Inferior parietal cortex (tissue), 1 donor: ENCODE data around the gene ZBTB7C.

Experiments
- DNase-seq: peaks from one replicate; pipeline ENCODE4 v3.0.0-alpha.2; 2016; ENCODE audit errors: extremely low spot score

Gene ZBTB7C

DNA sequence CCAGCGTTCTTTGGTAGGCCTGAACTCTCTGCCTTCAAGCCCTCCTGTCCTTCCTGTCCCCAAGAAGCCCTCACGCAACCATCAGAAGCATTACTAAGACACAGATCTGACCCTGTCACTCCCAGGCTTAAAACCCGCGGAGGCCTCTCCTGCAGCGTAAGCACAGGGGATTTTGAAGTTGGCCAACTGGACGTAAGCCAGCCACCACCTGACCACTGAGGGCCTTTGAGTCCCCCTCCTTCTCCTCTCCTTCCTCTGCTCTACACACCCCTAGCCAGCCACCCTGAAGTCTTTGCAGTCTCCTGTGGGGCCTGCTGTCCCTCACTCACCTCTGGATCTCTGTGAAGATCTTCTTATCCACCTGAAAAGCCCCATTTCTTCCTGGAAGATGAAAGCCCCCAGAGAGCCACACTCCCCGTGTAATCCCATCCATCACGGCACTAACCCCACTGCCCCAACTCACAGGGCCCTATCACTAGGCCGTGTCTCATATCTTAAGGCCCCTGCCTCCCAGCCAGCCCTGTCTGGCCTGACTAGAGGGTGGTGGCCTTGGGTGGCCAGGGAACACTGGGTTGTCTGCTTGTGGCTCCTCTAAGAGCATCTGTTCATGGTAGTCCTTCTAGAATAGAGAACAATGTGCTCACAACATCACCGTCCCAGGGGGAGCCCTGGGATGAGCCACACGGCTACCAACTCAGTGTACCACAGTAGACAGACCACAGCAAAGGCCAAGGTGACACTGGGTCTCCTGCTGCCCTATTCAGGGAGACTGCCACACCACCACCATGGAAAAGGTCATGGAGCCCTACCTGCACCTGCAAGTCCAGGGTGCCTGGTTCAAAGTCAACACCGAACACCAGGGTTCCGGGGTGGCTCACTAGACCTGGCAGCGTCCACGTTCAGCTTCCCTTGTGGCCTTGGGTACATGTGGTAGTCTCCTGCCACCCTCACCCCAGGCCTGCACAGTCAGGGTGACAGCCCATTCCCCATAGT is 191.6 kb downstream of the ZBTB7C start:
- no peak for DNase-seq

DNA sequence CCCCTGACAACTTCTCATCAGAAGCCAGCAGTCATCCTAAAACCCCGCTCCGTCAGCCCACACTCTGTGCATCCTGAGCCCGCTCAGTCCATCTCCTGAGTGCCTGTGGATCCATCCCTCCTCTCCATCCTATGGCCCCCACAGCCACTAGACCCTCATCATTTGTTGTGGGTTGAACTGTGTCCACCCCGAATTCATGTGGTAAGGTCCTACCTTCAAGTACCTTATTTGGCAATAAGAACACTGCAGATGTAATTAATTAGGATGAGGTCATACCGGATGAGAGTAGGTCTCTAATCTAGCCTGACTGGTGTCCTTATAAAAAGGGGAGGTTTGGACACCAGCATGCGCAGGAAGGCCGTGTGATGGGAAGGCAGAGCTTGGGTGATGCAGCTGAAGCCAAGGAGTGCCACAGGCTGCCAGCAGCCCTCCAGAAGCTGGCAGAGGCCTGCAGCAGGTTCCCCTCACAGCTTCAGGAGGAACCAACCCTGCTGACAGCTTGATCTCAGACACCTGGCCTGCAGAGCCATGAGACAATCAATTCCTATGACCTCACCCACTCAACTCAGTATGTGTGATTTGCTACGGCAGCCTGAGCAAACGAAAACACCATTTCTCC is 192.4 kb downstream of the ZBTB7C start:
- DNase-seq, result no peak

DNA sequence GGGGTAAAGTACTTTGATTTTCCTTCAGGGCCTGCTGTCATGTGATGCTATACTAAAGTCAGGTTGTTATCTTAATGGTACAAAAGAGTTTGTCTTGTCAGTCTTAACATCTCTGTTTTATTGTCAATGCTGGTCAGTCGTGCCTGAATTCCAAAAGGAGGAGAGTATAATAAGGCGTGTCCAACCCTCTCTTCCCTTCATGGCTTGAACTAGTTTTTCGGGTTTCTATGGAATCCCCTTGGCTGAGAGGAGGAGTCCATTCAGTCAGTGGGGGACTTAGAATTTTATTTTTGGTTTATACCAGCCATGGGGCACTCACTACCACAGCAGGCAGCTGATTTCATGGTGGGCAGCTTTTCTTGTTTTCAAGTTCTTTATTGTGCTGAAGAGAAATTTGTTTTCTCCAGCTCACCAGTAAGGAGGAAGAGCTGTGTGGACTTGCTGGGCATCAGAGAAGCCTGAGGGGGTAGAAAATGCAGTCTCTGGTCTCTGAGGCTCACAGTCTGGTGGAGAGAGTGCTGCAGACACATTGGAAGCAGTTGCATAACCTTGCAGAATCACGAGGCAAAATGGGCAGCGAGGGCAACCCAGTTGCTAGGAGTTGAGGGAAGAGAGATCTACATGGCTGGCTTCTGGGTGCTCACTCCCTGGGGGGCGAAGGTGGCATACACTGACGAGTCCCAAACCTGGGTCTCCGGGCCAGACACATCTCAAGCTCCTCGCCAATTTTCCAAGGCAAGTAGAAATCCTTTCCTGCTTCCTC is 193.1 kb downstream of the ZBTB7C start:
- DNase-seq, result no peak

DNA sequence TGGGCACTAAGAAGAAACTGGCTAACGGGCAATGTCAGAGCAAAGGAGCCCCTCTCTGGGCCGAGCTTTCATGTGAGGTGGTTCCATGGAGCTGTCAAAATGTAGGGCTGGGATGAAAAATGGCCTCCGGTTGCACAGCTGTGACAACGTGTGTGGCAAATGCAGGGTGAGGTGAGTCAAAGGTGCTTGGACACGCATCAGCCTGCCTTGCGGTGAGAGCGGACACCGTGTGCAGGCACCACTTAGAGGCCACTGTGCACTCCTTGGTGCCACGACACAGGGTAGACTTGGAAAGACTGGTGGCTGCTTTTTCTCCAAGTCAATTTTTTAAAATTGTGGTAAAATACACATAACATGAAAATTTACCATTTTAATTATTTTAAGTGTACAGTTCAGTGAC is 195.4 kb downstream of the ZBTB7C start:
- no peak for DNase-seq

DNA sequence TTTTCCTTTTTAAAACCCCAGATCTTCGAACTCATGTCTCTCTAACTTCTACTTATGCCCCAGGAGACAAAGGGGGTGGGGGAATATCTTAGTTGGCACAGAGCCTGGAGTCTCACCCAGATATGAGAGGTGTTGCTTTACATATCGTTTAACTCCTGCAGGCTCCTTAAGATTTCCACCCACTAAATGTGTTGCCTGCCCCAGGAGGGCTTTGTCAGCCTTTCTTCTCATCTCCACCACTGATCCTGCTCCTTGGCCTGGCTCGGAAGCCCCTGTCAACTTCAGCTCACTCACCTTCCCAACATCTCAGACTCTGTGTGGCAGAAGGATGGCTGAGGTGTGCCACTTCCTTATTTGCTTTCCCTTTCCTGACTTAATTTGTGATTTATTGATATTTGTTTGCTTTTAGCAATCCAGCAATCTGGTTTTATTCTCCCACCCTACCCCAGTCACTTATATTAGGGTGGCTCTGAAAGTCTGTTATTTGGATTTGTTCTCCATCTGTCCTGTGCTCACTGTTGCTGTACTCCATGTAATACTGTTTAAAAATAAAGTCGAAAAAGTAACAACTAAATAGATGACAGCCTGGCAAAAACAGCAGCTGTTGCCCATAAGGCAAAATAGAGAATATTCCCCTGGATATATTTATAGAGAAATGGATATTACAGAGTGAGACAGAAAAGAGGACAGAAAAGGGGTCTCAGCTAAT is 200.6 kb downstream of the ZBTB7C start:
- no peak for DNase-seq

DNA sequence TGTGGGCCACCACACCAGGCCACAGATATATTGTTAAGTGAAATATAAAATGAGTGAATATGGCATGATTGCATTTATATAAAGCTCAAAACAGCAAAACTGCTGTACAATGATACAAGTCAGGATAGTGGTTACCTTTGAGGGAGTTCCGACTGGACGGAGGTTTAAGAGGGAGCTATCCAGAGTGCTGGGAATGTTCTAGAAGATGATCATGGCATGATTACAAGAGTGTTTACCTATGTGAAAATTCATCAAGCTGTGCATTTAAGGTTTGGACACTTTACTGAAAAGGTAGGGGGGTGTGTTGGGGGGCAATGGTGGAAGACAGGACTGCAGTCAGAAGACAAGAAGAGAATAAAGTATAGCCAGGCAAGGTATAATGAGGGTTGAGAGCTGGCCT is 201.4 kb downstream of the ZBTB7C start:
- no peak for DNase-seq

DNA sequence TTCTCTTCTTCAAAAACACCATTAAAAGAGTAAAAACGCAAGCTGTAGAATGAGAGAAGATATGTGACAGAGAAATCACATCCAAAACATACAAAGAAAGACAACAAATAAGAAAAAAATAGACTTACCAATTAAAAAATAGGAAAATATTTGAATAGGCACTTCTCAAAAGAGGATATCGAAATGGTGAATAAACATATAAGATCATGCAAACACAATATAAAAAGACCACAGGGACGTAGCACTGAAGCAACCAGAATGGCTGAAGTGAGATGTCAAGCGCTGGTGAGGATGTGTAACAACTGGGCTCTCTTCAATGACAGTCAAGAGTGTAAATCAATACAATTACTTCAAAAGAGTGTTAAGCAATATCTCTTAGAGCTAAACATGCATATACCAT is 202.3 kb downstream of the ZBTB7C start:
- no peak for DNase-seq

DNA sequence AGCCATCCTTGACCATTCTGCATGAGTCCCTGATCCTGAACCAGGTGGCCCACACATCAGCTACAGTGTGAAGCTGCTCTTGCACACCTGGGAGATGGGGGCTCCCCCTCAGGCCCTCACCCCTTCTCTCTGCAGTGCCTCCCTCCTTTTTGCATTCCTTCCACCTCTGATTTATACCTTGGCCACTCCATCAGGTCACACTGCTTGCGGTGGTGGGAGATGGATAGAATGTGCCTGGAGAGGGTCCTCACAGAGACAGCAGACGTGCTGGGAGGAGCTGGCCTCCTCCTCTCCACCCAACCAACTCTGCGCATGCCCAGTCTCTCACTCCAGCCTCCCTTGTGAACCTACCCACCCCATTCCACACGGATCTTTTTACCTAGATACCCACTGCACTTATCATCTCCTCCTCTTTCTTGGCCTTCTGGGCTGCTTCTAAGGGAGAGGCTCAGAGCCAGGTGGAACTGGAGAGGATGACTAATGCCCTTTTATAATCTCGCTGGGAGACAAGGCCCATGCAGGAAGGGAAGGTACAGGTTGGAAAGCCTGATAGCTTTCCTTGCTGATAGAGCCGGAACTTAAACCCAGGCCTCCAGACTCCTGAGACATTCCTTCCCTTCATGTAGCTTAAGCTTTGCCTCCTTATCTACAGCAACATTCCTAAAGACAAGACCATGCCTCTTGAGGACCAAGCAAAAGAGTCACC is 205.1 kb downstream of the ZBTB7C start:
- no peak for DNase-seq

DNA sequence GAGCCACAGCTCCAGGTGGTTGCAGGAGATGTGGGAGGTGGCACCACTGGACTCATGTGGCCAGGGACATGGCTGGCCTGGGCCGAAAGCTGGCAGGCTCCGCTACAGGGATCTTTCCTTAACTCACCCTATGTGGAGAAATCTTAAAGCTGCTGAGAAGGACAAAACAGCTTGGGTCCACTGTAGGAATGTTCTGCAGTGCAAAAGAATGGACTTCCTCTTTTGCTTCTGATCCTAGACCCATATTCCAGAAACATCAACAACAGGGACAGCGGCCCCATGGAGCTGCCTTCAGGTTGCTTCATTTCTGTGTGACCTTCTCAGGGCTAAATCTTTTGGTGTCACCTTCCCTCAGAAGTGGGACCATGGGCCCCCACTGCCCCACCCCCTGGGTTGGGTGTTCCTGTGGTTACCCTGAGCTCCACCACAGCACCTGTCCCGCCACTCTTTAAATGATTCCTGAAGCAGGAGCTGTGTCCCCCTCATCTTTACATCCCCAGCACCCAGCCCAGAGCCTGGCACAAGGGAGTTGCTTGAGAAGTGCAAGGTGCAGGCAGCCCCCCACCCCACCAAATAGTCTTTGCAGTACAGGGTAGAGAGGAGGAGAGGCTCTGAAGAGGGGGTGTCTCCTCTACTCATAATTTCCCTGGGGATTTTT is 205.8 kb downstream of the ZBTB7C start:
- no peak for DNase-seq

DNA sequence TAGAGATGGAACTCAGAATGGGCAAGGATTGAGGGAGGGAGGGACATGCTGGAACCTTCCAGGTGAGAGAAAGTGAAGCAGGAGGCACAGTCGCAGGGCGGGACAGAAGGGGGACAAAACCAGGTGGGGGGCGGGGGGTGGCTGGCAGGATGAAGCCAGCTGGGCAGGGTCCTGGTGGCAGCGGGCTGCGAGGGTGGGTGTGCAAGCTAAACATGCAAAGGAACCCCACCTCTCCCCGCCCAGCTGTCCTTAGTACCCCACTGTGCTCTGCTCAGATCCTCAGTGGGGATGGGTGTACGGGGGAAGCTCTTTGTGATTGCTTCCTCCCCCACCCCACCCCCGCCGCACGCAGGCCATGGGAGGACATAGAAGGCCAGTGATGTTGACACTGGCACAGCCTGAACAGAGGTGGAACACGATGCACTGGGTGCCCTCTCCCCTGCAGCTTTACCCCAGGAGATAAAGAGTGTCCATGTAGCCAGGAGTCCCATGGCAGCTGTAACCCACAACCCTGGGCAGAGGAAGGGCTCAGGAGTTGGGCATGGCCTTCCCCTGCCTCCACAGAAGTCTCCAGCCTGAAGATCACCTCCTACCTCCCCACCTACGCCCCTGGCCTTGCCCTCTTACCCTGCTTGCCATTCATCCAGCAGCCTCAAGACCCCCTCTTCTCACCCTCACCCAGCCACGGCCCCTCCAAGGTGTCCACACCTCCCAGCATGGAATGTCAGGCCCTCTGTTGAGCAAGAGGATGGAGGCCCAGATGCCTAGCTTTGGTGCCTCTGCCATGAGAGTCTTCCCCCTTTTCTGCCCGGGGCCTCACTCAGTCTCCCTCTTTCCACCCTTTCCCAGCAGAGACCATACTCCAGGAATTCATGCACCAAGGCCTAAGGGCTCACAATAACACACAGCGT is 206.6 kb downstream of the ZBTB7C start:
- DNase-seq, result no peak

DNA sequence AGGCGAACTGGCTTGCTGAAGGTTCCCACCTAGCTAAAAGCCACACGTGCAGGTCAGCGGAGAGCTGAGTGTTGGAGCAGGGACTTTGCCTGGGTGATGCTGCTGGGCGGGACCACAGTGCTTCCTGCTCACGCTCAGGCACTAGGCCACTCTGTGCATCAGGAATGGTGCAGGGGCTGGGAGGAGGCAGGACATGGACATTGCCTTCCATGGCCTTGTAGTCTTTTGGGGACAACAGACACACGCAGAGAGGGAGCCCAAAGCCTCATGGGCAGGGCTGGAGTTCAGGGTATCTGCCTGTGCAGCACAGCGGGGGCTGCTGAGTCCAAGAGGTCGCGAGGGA is 207.2 kb downstream of the ZBTB7C start:
- DNase-seq, result no peak

DNA sequence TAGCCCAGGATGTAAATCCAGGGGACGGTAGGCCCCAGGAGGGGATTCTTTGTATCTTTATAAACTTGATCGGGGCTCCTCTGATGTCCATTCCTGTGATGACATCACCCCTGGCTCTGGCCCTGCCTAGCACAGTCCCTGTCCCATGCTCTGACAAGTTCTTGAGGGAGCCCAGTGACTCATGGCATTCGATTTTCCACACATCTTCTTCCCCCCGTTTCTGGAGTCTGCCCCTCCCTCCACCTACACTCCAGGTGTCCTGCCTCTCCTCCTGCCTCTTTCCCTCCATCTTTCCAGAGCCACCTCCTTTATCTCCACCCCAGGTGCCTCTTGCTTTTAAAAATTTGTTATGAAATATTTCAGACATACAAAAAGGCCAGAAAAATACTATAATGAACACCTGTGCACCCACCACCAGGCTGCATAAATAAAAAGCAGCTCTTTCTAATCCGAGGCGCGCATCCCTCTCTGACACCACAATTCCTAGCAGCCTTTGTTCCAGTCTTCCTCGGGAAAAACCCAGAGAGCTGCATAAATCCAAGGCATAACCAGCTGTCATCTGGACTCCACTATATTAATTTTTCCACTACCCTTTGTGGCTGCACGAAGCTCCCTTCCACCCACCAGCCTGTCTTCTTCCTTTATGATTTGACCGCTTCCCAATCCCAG is 207.7 kb downstream of the ZBTB7C start:
- DNase-seq, result no peak

DNA sequence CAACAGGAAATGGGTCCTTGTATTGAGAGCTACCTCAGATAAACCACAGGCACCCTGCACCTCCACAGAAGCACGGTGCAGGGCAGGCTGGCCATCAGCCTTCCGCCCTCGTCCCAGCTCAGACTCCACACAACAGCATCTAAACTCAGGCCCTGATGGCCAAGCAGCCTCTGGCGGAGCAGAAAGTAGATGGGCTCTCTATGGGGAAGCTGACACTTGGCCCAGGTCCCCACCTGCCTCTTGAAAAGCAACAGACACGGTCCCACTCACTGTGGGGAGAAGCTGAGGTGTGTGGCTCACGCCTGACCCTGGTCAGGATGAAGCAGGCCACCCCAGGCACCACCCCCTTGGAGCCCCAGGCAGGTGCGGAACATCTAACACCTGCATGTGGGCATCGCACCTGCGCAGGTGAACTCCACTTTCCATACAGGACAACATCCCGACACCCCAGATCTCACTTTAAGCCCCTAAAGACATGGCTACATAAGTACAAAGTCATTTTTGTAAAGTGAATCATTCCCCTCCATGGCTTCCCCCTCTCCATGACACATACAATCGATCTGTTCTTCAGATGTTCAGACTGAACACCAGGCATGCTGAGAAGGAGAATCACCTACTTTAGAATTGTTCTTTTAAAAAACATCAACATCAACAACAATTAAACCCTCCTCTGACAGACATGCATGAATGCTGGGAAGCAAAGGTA is 208.4 kb downstream of the ZBTB7C start:
- no peak for DNase-seq

DNA sequence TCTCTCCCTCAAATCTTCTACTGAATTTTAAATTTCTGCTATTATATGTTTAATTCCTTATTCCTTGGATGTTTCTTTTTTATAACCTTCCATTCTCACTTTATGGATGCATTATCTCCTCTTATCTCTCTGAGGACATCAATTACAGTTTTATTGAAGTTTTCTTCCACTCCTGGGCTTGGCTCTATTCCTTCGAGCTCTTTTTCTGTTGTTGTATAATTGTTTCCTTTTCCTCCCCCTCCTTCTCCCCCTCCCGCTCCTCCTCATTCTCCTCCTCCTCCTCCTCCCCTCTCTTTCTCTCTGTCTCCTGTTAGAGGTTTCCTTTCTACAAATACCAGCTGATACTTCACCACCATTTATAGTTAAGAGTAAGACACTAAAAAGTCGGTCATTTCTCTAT is 209.8 kb downstream of the ZBTB7C start:
- DNase-seq, result no peak

DNA sequence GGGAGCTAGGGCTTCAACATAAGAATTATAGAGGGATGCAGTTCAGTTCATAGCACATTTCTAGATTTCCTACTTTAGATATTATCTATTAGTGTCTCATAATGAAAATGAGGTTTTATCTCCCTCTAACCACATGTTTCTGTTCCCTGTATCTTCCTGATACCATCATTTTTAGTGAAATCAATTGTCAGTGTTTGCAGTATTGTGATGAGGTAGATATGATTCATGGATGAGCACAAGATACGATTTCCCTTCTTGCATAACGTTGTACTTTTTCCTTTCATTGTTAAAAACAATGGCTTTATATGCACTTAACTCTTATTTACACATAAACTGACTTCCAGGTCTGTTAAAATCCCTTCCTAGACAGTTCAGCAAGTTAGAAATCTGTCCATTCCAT is 211.4 kb downstream of the ZBTB7C start:
- no peak for DNase-seq

DNA sequence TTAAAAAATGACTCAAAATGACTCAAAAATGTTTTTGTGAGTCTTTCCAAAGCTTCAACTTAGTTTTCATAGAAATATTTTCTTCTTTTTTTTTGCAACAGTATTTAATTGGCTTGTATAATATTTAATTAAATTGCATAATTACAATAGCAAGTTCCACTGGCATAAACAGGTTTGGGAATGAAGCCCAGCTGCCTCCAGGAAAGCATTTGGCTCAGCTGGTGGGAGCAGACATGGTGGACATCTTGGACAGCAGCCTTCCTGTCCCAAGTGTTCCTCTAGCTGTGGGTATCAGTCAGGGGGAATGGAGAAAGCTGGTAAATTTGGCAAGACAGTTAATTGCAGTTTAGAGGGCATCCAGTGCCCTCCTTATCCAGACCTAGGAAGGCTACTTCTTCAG is 213.4 kb downstream of the ZBTB7C start:
- no peak for DNase-seq

DNA sequence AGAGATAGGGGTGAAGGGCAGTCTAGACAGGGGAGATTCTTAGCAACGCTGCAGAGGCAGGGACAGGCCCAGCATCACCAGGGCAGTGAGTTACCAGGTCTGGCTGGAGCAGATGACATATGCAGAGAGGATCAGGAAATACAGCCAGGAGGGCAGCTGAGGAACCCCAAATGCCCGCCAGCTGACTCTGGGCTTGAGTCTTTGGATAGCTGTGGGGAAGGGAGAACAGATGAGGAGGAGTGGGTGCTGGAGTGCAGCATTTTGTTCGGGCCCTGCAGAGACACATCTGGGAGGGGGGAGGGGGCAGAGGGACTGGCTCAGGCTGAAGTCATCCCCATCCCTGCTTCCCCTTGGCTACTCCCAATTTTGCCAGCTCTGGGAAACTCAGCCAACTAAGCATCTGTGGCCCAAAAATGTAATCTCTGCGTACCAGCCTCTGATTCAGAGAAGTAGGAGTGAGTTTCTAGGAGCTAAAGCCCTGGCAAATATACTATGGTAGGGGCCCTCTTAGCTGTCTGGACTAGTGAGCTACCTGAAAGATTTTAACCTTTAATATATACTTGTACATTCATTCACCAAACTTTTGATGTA is 214.5 kb downstream of the ZBTB7C start:
- DNase-seq, result peak; percentile 29
